Endothelial cell of umbilical vein (primary cell): Measurements from ENCODE around the gene PLXND1. TPM values are rescaled to one million over a fixed set of nuclear protein-coding genes. Genes with fewer than 3 reads are reported as not detected.
A peak's percentile ranks its signal among the peaks of the same experiment; 100 is the strongest.

Experiments
- BruUV-seq: library from RNA; stranded (reverse); fragments of 400-500 nt; replicated peaks from 2 replicates; lab custom pipeline; 2021; lab: Mats Ljungman, UMichigan
- CTCF ChIA-PET: fragments of 300-600, 350-600 bp; sonication (Branson Sonifier 250); formaldehyde crosslinking; loops from one replicate; lab custom pipeline; 2021; ENCODE audit warnings: antibody characterized with exemption, inconsistent platforms; lab: Charles Lee
- POLR2A ChIA-PET: fragments of 300-600, 350-600 bp; sonication (Branson Sonifier 250); formaldehyde crosslinking; loops from one replicate; lab custom pipeline; 2021; ENCODE audit warnings: antibody characterized with exemption, inconsistent platforms; lab: Charles Lee
- DNase-seq: peaks from one replicate; pipeline ENCODE4 v3.0.0-alpha.2; 2011; ENCODE audit warnings: low read depth, low spot score
- FAIRE-seq: peaks from 2 replicates; lab custom pipeline; 2011; peaks lifted over from hg19 to GRCh38; lab: Jason Lieb, UNC
- H2AFZ ChIP-seq: 2 replicates; pipeline ENCODE4 v1.6.0; 2012; ENCODE audit warnings: low read depth, low read length, control low read depth, inconsistent platforms
- H3K27ac ChIP-seq: 2 replicates; pipeline ENCODE4 v1.5.1; 2011; ENCODE audit warnings: low read depth, mild to moderate bottlenecking, control low read depth, low read length, moderate library complexity; ENCODE audit not compliant: insufficient read depth
- H3K27me3 ChIP-seq, 2 experiments: 2 replicates each; pipeline versions ENCODE4 v1.6.0 to v1.6.1; 2011; ENCODE audit warnings: low read length in 2 of 2, mixed read lengths in 1 of 2; ENCODE audit not compliant: control insufficient read depth in 2 of 2, insufficient read depth in 2 of 2
- H3K36me3 ChIP-seq, 2 experiments: 2 replicates in 1 of 2; 3 replicates in 1 of 2; pipeline ENCODE4 v1.5.1; 2011; ENCODE audit warnings: low read length in 2 of 2, mild to moderate bottlenecking in 1 of 2, moderate library complexity in 1 of 2; ENCODE audit not compliant: control insufficient read depth in 2 of 2, insufficient read depth in 2 of 2; ENCODE audit errors: extremely low read depth in 1 of 2
- H3K4me1 ChIP-seq: 3 replicates; pipeline ENCODE4 v1.5.1; 2011; ENCODE audit warnings: mild to moderate bottlenecking, low read length; ENCODE audit not compliant: control insufficient read depth, insufficient read depth; ENCODE audit errors: extremely low read depth
- H3K4me2 ChIP-seq: 2 replicates; pipeline ENCODE4 v1.6.1; 2011; ENCODE audit warnings: low read length, control low read depth, mixed read lengths; ENCODE audit not compliant: insufficient read depth
- H3K4me3 ChIP-seq, 3 experiments: fragments of 200-600 bp in 1 of 3; sonication (generic), shearing (Covaris generic) in 1 of 3; replicated peaks in 1 of 3; 2 replicates each; pipeline ENCODE4 v1.5.1; 2011 to 2016; ENCODE audit warnings: control low read depth in 3 of 3, low read length in 3 of 3, mild to moderate bottlenecking in 2 of 3, inconsistent platforms in 1 of 3, low read depth in 1 of 3, moderate library complexity in 1 of 3; ENCODE audit not compliant: insufficient read depth in 1 of 3
- H3K79me2 ChIP-seq: 2 replicates; pipeline ENCODE4 v1.6.0; 2012; ENCODE audit warnings: low read length, inconsistent platforms; ENCODE audit not compliant: control insufficient read depth, insufficient read depth
- H3K9ac ChIP-seq: replicated peaks from 2 replicates; pipeline ENCODE3; 2011; ENCODE audit warnings: low read length, control low read depth; ENCODE audit not compliant: insufficient read depth; ENCODE audit errors: extremely low read depth
- H3K9me1 ChIP-seq: replicated peaks from 3 replicates; pipeline ENCODE4 v1.6.0; 2011; ENCODE audit warnings: mild to moderate bottlenecking, low read length; ENCODE audit not compliant: control insufficient read depth, insufficient read depth; ENCODE audit errors: extremely low read depth
- H3K9me3 ChIP-seq: replicated peaks from 2 replicates; pipeline ENCODE4 v1.5.1; 2012; ENCODE audit warnings: low read length, inconsistent platforms; ENCODE audit not compliant: control insufficient read depth, insufficient read depth
- H4K20me1 ChIP-seq: replicated peaks from 2 replicates; pipeline ENCODE3; 2011; ENCODE audit warnings: mild to moderate bottlenecking, low read length; ENCODE audit not compliant: control insufficient read depth, insufficient read depth; ENCODE audit errors: extremely low read depth
- CTCF ChIP-seq, 2 donors: IDR thresholded peaks; 1 replicate in 1 of 2; 2 replicates in 1 of 2; pipeline ENCODE4 v1.5.1; 2011; ENCODE audit warnings: low read length in 2 of 2, mild to moderate bottlenecking in 2 of 2, moderate library complexity in 2 of 2, control low read depth in 1 of 2, inconsistent platforms in 1 of 2, low read depth in 1 of 2; ENCODE audit not compliant: insufficient read depth in 1 of 2; ENCODE audit errors: extremely low read depth in 1 of 2
- EZH2 ChIP-seq: IDR thresholded peaks from 2 replicates; pipeline ENCODE4 v1.6.1; 2012; ENCODE audit warnings: borderline replicate concordance, low read depth, mild to moderate bottlenecking, moderate library complexity, low read length, inconsistent platforms; ENCODE audit not compliant: severe bottlenecking
- FOS ChIP-seq: IDR thresholded peaks from 2 replicates; pipeline ENCODE4 v1.6.1; 2011; ENCODE audit warnings: mild to moderate bottlenecking, low read length, moderate library complexity, borderline replicate concordance; ENCODE audit not compliant: insufficient read depth
- GATA2 ChIP-seq: IDR thresholded peaks from 2 replicates; pipeline ENCODE4 v1.7.0; 2011; ENCODE audit warnings: low read depth, mild to moderate bottlenecking, moderate library complexity, mixed read lengths, low read length; ENCODE audit not compliant: insufficient read length, insufficient read depth
- JUN ChIP-seq: IDR thresholded peaks from 2 replicates; pipeline ENCODE4 v1.6.1; 2011; ENCODE audit warnings: borderline replicate concordance, low read depth; ENCODE audit not compliant: insufficient read length, insufficient read depth
- MYC ChIP-seq: IDR thresholded peaks from one replicate; pipeline ENCODE4 v1.6.1; 2011; ENCODE audit warnings: mild to moderate bottlenecking, low read depth, low read length
- POLR2A ChIP-seq: IDR thresholded peaks from 2 replicates; pipeline ENCODE4 v1.6.1; 2012; ENCODE audit warnings: low read depth, mild to moderate bottlenecking, control low read depth, low read length
- POLR2AphosphoS5 ChIP-seq: IDR thresholded peaks from 2 replicates; pipeline ENCODE4 v1.6.1; 2012; ENCODE audit warnings: low read depth, mild to moderate bottlenecking, control low read depth, low read length, moderate library complexity; ENCODE audit not compliant: insufficient read depth
- dilution Hi-C: fragments of 300-500 bp; cut with MboI; formaldehyde crosslinking; loops from one replicate; pipeline ENCODE4 v1.15.0; 2019; ENCODE audit warnings: low sequenced_read_pairs; ENCODE audit not compliant: extremely low pct_ligation_motif_present
- intact Hi-C: fragments of 100-400 bp; cut with micrococcal nuclease; formaldehyde crosslinking; loops from one replicate; pipeline ENCODE4 v1.10.0; 2022
- polyA plus RNA-seq, 4 experiments: library from polyadenylated mRNA; depleted of rRNA in 3 of 4; stranded (reverse) in 3 of 4; unstranded in 1 of 4; fragments of >200 nt; gene quantifications; 2 replicates each; pipeline versions ENCODE4 v1.2.1 to v1.2.3, GENCODE V29; 2011 to 2012; ENCODE audit warnings: missing spikeins in 1 of 4
- total RNA-seq: library from RNA; stranded (reverse); gene quantifications from 2 replicates; pipeline ENCODE4 v1.2.3, GENCODE V29; 2021
- TF ChIP-seq, protein P1 (sequence below): IDR thresholded peaks from 2 replicates; pipeline ENCODE4 v1.6.1; 2011; ENCODE audit not compliant: insufficient read depth, insufficient read length

The PLXND1 gene
- total and polyA plus RNA-seq, 2 donors (not counting 3 experiments of a cell fraction or from before 2014, with no cell fraction given), result 300 to 834 TPM

DNA sequence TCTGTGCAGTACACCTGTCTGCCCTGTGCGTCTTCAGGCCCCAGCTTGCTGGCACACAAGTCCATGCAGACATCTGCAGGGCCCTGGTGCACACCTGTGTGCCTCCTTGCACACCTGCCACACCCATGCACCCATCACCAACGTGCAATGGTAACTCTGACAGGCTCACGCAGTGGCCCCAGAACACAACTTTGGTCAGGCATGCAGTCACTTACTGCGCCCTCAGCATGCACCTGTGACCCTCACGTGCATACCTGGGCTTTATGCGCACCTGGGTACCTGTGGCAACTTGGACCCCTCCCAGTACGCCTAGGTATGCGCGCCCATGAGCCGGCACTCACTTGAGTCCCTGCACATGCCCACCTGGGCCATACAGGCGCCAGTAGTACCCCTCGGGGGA lies 1.7 kb downstream of the PLXND1 start:
- Histone ChIP-seq H4K20me1 (no peaks in the 10 kb centered on the region), H2AFZ (no peak overlapping the region), H3K27ac (no peak overlapping the region), H3K4me3 (peak overlapping the region; percentile 19 to 87 (median 64)), H3K27me3 (no peaks in the 10 kb centered on the region), H3K9ac (peak overlapping the region; percentile 55), H3K4me1 (peaks cover 58% of the 10 kb centered on the region), H3K36me3 (no peaks in the 10 kb centered on the region), H3K4me2 (peak overlapping the region; percentile 32), H3K9me1 (no peaks in the 10 kb centered on the region), H3K9me3 (no peaks in the 10 kb centered on the region), H3K79me2 (peaks cover 65% of the 10 kb centered on the region)
- DNase-seq (no peak), FAIRE-seq (no peak)
- dilution Hi-C loops (no loop called here), intact Hi-C loops (no loop called here)
- TF ChIP-seq MYC (no peak), JUN (no peak), CTCF (IDR thresholded peaks at IDR 0.05; ENCODE audit: extremely low read depth in 1 of 2, insufficient read depth in 1 of 2, low read depth in 1 of 2, low read length in 2 of 2) (no peak), POLR2AphosphoS5 (no peak), POLR2A (no peak), FOS (no peak), GATA2 (no peak), EZH2 (no peak)
- TF ChIP-seq, protein P1, sequence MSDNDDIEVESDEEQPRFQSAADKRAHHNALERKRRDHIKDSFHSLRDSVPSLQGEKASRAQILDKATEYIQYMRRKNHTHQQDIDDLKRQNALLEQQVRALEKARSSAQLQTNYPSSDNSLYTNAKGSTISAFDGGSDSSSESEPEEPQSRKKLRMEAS, result no peak
- BruUV-seq, result no TSS peak
- ChIA-PET POLR2A (interaction anchor here (1.6 kb wide), 1 partner anchor 12 kb away, joined by 10 read pairs; no protein-coding TSS in a partner anchor), CTCF (interaction anchor here (1.1 to 4.0 kb wide), 7 partner anchors 8 to 163 kb away, joined by 3 to 33 read pairs (median 9); no protein-coding TSS in a partner anchor)
